HG02884 (cell line): ENCODE results near the gene ZNF548.
A peak's percentile ranks its signal among the peaks of the same experiment; 100 is the strongest.
"Not testable (repeated sequence)": the region's sequence is repeated elsewhere in the genome, so short reads cannot be mapped to it uniquely, and the experiment has no call there.

Experiments used
- ATAC-seq: cut with Tn5 transposase; IDR thresholded peaks from one replicate; pipeline ENCODE4 v1.9.1; 2021; ENCODE audit warnings: mild to moderate bottlenecking, moderate library complexity; ENCODE audit not compliant: unreplicated experiment

The ZNF548 gene

DNA sequence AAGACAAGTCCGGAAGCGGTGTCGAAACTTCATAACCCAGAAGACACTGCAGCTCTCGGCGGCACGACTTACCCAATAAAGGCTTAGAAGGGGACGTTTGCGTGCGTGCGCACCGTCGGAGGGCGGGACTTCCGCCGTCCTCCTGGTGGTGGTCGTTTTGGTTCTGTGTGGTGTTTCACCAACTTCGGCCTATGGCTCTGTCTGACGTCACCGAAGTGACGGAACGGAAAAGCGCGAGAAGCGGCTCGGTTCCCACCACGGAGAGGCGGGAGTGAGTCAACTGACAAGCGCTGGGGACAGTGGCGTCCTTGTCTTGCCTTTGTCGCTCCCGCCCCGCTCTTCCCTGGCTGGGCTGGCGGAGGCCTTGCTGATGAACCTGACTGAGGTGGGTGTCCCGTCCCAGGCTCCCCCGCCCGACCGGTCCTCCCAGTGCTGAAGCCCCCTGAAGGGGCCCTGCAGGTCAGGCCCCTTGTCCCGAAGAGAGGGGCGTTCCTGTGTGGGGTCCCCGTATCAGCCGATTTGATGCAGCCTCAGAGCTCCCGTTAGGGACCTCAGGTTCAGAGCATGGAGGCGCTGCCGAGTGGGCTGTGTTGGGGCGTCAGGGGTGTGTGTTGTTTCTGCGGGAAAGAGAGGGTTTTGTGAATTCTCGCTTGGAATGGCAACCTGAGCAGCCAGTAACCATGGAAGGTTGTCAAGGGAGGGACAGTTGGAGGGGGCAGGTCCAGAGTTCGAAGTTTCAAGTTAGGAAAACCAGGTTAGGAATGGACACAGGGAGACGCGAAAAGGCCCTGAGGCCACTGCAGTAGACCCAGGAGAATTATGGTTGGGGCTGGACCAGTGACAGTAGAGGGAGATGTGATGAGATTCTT, at the start of gene ZNF548:
Gene ZNF548 (plus strand): TSS at position 125 of the 869 bp plus-strand sequence. CDS start 246 bp downstream, at position 371.
- ATAC-seq = peak; percentile 97

DNA sequence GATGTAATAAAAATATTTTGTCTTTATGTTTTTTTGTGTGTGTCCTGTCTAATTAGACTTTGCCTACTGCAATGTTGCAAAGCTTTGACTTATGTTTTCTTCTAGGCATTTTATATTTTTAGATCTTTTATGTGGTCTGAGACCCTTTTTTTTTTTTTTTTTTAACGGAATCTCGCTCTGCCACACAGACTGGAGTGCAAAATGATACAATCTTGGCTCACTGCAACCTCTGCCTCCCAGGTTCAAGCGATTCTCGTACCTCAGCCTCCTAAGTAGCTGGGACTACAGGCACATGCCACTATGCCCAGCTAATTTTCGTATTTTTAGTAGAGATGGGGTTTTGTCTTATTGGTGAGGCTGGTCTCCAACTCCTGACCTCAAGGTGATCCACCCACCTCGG, 47.1 kb upstream of the ZNF548 start:
- no peak for ATAC-seq

DNA sequence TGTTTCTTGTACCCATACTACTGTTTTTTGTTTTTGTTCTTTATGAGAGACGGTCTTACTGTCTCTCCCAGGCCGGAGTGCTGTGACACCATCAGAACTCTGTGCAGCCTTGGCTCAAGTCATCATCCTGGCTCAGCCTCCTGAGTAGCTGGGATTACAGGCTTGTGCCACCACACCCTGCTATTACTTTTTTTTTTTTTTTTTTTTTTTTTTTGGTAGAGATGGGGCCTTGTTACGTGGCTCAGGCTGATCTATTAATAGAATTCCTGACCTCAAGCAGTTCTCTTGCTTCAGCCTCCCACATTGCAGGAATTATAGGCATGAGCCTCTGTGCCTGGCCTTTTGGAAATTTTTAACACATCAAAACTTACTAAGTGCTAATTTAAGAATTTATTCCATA, 41.5 kb upstream of the ZNF548 start:
- ATAC-seq = no peak

DNA sequence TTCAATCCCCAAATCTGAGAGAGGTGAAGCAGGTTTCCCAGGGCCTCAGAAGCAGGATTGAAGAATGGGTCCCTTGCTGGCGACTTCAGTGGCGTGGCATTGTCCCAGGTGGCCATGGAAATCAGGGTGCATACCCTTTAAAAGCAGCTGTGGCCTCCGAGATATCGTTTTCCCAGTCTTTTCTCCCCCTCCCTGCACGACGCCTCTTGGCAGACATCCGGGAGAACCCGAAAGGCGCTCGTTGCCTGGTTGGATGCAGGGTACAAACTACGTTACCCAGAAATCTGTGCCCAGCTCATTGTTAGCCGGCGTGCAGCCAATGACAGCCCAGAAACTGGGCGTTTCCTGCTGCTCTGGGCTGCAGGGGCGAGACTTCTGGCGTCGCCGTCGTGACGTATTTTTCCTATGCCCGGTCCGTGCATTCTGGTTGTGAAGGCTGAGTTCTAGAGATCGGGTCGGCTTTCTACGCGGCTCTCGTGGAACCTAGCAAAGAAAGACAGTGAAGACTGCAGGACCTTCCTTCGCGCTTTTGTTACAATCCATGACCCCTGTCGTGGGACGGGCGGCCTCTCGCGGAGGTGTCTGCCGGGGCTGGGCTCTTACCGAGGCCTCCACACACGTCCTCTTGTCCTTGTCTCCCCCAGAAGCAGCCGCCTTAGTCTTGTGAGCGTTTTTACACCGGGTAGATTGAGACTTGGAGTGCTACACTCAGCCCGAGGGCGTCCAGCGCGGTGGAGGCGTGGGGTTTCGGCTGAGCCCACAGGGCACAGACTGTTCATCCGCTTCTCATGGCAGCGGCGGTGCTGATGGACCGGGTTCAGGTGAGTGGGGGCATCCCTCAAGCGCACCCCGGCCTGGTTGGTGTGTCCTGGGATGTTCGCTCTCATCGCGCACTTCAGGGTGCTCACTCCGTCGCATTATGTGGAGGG, 38.5 kb upstream of the ZNF548 start, which contains the start of gene ZNF304:
Gene ZNF304 (plus strand): TSS at position 395 of the 929 bp plus-strand sequence. CDS start 394 bp downstream, at position 789.
- ATAC-seq = peak; percentile 98

DNA sequence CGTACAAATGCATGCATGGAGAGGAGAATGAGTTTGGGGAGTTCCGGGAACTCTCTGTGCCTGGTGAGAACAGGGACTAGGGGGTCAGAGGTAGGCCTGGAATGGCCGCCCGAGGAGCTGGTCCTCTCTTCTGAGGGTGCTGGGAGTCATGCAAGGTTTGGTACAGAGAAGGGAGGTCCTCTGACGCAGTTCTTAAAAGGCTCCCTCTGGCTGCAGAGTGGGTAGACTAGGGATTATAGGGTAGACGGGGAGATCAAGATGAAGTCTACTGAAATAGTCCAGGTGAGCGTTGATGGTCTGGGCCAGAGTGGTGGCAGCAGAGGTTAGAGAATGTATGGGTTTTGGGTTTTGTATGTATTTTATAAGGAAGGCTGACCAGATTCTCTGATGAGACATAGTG, 37.8 kb upstream of the ZNF548 start:
- ATAC-seq = no peak

DNA sequence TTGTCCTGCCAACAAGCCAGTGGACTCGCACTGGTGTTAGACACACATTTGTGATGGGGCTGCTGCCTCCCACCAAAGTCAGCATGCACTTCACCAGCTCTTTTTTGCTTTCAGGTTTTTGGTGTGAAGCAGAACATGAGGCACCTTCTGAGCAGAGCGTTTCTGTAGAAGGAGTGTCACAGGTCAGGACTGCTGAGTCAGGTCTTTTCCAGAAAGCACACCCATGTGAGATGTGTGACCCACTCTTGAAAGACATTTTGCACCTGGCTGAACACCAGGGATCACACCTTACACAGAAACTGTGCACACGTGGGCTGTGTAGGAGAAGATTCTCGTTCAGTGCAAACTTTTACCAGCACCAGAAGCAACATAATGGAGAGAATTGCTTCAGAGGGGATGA, 33.7 kb upstream of the ZNF548 start:
- ATAC-seq = no peak

DNA sequence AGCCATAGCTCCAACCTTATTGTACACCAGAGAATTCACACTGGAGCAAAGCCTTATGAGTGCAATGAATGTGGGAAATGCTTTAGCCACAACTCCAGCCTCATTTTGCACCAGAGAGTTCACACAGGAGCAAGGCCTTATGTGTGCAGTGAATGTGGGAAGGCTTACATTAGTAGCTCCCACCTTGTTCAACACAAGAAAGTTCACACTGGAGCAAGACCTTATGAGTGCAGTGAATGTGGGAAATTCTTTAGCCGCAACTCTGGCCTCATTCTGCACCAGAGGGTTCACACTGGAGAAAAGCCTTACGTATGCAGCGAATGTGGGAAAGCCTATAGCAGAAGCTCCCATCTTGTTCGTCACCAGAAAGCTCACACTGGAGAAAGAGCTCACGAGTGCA, 32.2 kb upstream of the ZNF548 start:
- ATAC-seq = no peak

DNA sequence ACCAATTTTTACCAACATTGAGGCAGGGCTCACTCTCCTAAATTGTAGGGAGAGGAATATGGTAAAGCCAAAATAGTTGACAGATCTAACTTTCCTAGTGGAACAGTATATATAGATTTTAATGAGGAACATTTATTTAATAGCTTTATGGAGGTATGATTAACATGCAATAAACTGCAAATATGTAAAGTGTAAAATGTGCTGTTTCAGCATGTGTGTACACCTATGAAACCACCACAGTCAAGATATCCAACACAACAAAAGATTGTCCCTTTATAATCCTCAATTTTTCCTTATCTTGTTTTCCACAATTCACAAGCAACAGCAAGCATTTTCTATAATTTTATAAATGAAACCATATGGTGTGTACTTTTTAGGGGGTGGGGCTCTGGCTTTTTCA, 30.4 kb upstream of the ZNF548 start:
- ATAC-seq = no peak

DNA sequence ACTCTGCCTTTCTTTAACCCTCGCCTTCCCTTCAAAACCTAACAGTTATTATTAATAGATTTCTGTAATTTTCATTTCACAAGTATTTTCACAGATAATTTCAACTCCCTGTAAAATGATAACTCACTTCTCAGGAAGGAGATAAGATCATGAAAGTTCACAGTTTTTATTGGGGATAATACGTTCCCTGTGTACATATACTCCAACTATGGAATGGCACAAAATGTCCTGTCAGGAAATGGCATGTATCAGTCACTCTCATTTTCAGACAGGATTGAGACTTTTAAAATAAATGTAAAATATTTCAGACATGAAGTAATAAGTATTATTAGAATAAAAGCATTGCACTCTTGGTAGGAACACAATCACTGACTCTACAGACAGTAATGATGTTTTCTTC, 27.2 kb upstream of the ZNF548 start:
- no peak for ATAC-seq

DNA sequence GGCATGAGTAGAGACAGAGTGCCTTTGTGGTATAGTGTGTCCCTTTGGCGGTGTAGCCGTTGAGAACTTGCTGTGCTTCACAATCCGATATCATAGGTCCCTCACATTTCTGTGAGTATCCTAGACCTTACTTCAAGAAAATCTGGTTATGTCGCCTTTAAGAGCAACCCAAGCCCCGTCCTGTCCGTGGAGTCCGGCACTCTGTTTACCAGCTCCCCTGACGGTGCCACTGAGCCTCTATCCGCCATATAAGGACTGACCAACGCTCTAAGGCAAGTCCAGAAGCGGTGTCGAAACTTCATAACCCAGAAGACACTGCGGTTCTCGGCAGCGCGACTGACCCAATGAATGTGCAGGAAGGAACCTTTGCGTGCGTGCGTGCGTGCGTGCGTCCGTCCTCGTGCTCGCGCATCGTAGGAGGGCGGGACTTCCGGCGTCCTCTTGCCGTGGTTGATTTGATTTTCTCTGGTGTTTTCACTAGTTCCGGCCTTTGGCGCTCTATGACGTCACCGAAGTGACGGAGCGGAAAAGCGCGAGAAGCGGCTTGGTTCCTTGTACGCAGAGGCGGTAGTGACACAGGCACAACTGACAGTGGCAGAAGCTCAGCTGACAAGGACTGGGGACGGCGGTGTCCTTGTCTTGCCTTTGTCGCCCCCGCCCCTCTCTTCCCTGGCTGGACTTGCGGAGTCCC, 26.5 kb upstream of the ZNF548 start, which contains the start of the genes TRAPPC2B and ZNF547:
Gene TRAPPC2B (plus strand): TSS at position 555 of the 691 bp plus-strand sequence. CDS start 1,283 bp downstream, outside the sequence.
Gene ZNF547 (plus strand): TSS at position 555 of the 691 bp plus-strand sequence. CDS start 5,005 bp downstream, outside the sequence.
- ATAC-seq = peak; percentile 87

DNA sequence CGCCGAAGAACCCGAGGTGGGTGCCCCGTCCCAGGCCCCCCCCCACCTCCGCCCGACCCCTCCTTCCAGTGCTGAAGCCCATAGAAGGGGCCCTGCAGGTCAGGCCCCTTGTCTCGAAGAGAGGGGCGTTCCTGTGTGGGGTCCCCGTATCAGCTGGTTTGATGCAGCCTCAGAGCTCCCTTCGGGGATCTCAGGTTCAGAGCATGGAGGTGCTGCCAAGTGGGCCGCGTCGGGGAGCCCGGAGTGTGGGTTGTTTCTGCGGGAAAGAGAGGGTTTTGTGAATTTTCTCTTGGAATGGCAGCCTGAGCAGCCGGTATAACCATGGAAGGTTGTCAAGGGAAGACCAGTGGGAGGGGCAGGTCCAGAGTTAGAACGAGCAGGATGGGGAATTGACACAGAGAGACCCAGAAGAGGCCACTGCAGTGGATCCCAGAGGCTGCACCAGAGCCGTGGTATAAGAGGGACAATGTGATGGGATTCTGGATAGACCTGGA, 25.9 kb upstream of the ZNF548 start:
- peak; percentile 15 for ATAC-seq

DNA sequence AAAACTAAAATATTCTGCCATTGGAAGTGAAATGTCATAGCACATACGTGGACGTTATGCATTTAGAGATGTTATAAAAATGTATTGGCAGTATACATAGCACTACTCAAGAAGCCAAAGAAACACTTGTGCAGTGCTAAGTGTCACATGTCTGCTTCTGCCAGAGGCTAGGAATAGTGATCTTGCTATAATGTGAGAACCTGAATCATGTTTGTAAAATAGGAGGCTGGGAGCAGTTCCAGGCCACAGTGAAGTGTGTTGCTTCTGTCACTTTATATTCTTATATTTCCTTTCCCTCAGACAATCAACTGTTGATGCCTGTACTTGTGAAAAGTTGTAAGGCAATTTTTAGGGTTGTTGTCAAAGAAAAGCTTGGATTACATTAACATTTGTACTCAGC, 22.9 kb upstream of the ZNF548 start:
- no peak for ATAC-seq

DNA sequence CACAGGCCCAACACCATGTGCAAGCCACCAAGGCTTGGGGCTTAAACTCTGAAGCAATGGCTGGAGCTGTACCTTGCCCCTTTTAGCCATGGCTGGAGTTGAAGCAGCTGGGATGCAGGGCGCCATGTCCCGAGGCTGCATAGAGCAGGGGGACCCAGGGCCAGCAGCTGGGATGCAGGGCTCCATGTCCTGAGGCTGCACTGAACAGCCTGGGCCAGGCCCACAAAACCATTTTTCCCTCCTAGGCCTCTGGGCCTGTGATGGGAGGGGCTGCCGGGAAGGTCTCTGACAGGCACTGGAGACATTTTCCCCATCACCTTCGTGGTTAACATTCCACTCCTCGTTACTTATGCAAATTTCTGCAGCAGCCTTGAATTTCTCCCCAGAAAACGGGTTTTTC, 15.5 kb upstream of the ZNF548 start:
- no peak for ATAC-seq

DNA sequence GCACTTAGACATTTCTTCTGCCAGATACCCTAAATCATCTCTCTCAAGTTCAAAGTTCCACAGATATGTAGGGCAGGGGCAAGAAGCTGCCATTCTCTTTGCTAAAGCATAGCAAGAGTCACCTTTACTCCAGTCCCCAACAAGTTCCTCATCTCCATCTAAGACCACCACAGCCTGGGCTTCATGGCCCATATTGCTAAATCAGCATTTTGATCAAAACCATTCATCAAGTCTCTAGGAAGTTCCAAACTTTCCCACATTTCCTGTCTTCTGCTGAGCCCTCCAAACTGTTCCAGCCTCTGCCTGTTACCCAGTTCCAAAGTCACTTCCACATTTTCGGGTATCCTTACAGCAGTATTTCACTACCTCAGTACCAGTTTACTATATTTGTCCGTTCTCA, 15.0 kb upstream of the ZNF548 start:
- not testable (repeated sequence) for ATAC-seq

DNA sequence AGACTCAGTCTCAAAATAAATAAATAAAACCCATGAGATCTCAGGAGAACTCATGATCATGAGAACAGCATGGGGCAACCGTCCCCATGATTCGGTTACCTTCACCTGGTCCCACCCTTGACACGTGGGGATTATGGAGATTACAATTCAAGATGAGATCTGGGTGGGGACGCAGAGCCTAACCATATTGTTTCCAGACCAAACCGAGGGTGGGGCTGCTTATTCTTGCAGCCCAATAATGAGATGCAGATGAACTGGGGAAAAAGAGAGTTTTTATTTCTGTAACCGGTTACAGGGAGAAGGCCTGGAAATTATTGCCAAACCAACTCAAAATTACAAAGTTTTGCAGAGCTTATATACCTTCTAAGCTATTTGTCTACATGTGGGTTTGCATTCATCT, 13.5 kb upstream of the ZNF548 start:
- ATAC-seq = no peak

DNA sequence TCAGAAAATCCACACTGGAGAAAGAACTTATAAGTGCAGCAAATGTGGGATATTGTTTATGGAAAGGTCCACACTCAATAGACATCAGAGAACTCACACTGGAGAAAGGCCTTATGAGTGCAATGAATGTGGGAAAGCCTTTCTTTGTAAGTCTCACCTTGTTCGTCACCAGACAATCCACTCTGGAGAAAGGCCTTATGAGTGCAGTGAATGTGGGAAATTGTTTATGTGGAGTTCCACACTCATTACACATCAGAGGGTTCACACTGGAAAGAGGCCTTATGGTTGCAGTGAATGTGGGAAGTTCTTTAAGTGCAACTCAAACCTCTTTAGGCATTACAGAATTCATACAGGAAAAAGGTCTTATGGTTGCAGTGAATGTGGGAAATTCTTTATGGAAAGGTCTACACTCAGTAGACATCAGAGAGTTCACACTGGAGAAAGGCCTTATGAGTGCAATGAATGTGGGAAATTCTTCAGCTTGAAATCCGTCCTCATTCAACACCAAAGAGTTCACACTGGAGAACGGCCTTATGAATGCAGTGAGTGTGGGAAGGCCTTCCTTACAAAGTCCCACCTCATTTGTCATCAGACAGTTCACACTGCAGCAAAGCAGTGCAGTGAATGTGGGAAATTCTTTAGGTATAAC, 12.0 kb upstream of the ZNF548 start:
- ATAC-seq = no peak

DNA sequence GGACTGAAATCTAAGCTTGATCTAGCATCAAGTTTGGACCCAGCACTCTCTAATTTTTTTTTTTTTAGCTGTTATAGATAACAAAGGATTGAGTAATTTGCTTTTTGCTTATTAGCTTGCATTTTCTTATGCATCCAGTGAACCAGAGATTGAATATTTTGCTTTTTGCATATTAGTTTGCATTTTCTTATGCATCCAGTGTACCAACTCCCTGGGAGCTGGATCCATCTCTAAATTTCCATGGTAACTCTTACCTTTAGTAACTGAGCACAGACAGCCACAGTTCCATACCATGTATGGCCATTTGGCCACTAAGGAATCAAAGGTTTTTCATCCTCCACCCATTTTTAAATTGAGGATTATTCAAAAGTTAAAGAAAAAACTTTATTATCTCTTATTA, 8.7 kb upstream of the ZNF548 start:
- no peak for ATAC-seq

DNA sequence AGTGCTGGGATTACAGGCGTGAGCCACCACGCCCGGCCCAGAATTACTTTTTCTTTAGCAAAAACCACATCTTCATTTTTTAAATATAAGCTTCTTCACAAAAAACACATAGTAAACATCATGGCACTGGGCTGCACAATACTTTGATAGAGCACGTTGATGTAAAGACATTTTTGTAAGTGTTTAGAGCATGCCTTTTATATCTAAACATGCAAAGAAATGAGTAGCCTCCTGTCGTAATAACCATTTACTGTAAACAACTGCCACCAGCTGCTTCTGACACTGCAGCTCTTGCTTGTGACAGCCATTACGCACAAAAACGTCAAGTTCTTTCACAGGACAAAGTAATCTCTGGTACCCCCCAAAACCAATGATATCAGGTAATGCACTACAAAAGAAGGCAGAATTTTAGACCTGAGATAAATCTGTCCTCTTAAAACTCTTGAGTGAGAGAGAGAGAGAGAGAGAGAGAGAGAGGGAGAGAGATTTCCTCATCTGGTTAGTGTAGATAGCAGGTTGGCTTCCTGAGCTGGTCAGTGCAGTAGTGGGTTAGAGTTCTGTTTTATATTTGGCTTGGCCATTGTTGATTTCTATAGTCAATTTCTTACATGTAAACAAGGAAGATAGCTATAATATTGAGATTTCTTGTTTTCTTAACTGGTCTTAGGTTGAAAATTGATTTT, 6.7 kb upstream of the ZNF548 start:
- ATAC-seq = no peak

DNA sequence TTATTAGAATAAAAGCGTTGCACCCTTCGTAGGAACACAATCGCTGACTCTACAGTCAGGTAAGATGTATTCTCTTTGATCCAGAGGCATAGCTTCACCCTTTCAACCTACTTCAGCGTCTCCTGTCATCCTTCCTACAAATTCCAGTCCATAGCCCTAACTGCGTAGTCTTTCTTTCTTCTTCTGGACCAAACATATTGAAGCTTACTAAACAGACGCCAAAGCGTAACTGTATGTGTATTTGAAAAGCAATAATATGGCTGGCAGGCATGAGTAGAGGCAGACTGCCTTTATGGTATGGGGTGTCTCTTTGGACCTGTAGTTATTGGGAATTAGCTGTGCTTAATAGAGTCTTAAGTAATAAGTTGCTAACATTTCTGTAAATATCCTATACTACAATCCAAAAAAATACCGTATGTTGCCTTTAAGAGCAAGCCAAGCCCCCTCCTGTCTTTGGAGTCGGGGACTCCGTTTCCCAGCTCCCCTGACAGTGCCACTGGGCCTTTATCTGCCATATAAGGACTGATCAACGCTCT, 392 bp upstream of the ZNF548 start:
- ATAC-seq = no peak
